HepG2 (cell line): Measurements from ENCODE around the gene LRP10. TPM values are rescaled to one million over a fixed set of nuclear protein-coding genes. Genes with fewer than 3 reads are reported as not detected.

ENCODE experiments used
- JUNB ChIP-seq: sonication (generic); formaldehyde crosslinking; IDR thresholded peaks from 2 replicates; pipeline ENCODE4 v1.8.0; 2022; ENCODE audit warnings: missing genetic modification reagents, mild to moderate bottlenecking, borderline replicate concordance
- MTF1 ChIP-seq: sonication (generic); formaldehyde crosslinking; IDR thresholded peaks from 2 replicates; pipeline ENCODE4 v1.5.0; 2020; ENCODE audit warnings: missing genetic modification reagents
- NFATC3 ChIP-seq: sonication (generic); formaldehyde crosslinking; IDR thresholded peaks from 2 replicates; pipeline ENCODE4 v1.5.1; 2020; ENCODE audit warnings: mild to moderate bottlenecking, missing genetic modification reagents
- NFIC ChIP-seq: IDR thresholded peaks from 2 replicates; pipeline ENCODE4 v1.6.1; 2012; ENCODE audit warnings: mild to moderate bottlenecking, low read length, inconsistent platforms
- SOX13 ChIP-seq, 3 experiments: fragments of 450-650 bp in 1 of 3; sonication (generic) in 1 of 3; formaldehyde crosslinking in 1 of 3; IDR thresholded peaks in 2 of 3; conservative IDR thresholded peaks in 1 of 3; 2 replicates each; pipeline versions ENCODE4 v1.5.0 to v1.6.1; 2016 to 2020; ENCODE audit warnings: antibody characterized with exemption in 1 of 3, mild to moderate bottlenecking in 1 of 3, missing compliant biosample characterization in 1 of 3, missing genetic modification reagents in 1 of 3, moderate library complexity in 1 of 3
- SRSF1 ChIP-seq: fragments of 200-400 bp; formaldehyde crosslinking; optimal IDR thresholded peaks from 2 replicates; pipeline ENCODE3; 2017; ENCODE audit warnings: mild to moderate bottlenecking, low read depth, low read length, moderate library complexity
- ZC3H13 ChIP-seq: sonication (generic); formaldehyde crosslinking; IDR thresholded peaks from 2 replicates; pipeline ENCODE4 v1.8.1; 2023; ENCODE audit warnings: mild to moderate bottlenecking, missing genetic modification reagents, moderate library complexity
- ZNF20 ChIP-seq: sonication (generic); formaldehyde crosslinking; IDR thresholded peaks from 2 replicates; pipeline ENCODE4 v1.4.0; 2020; ENCODE audit warnings: mild to moderate bottlenecking, moderate library complexity, missing genetic modification reagents
- ZNF333 ChIP-seq: sonication (generic); formaldehyde crosslinking; IDR thresholded peaks from 2 replicates; pipeline ENCODE4 v1.4.0; 2020; ENCODE audit warnings: mild to moderate bottlenecking, missing genetic modification reagents, borderline replicate concordance
- ZNF713 ChIP-seq: sonication (generic); formaldehyde crosslinking; IDR thresholded peaks from 2 replicates; pipeline ENCODE4 v1.4.0; 2020; ENCODE audit warnings: mild to moderate bottlenecking, missing genetic modification reagents
- ZSCAN20 ChIP-seq: sonication (generic); formaldehyde crosslinking; IDR thresholded peaks from 2 replicates; pipeline ENCODE4 v1.4.0; 2020; ENCODE audit warnings: missing genetic modification reagents, mild to moderate bottlenecking, borderline replicate concordance
- polyA plus RNA-seq, 8 experiments: library from polyadenylated mRNA; depleted of rRNA in 3 of 8; stranded (reverse) in 7 of 8; unstranded in 1 of 8; fragments of >200 nt; fragmentation: Illumina TruSeq in 4 of 8; extraction: Trizol in 4 of 8; gene quantifications; 2 replicates each; pipeline versions ENCODE4 v1.2.1 to v1.2.3, GENCODE V29; 2011 to 2016; ENCODE audit warnings: low read depth in 4 of 8, missing spikeins in 1 of 8, mixed read lengths in 1 of 8; ENCODE audit not compliant: insufficient read depth in 1 of 8
- total RNA-seq, 5 experiments: library from RNA; depleted of rRNA; stranded (reverse); fragments of >200 nt; fragmentation: Illumina TruSeq; extraction: Trizol; gene quantifications; 2 replicates each; pipeline ENCODE4 v1.2.3, GENCODE V29; 2016; ENCODE audit warnings: low read depth in 1 of 5
- TF ChIP-seq, protein P1 (sequence below): sonication (generic); formaldehyde crosslinking; IDR thresholded peaks from 2 replicates; pipeline ENCODE4 v1.5.0; 2020; ENCODE audit warnings: mild to moderate bottlenecking, missing genetic modification reagents, moderate library complexity
- TF ChIP-seq, protein P2 (sequence below): sonication (generic); formaldehyde crosslinking; IDR thresholded peaks from 2 replicates; pipeline ENCODE4 v1.8.0; 2022; ENCODE audit warnings: mild to moderate bottlenecking, missing genetic modification reagents, moderate library complexity
- TF ChIP-seq, protein P3 (sequence below): sonication (generic); formaldehyde crosslinking; IDR thresholded peaks from 2 replicates; pipeline ENCODE4 v1.8.0; 2022; ENCODE audit warnings: low read depth, missing genetic modification reagents
- TF ChIP-seq, protein P4 (sequence below): sonication (generic); formaldehyde crosslinking; IDR thresholded peaks from 2 replicates; pipeline ENCODE4 v1.5.1; 2020; ENCODE audit warnings: missing genetic modification reagents, mild to moderate bottlenecking, borderline replicate concordance
- TF ChIP-seq, protein P5 (sequence below): sonication (generic); formaldehyde crosslinking; conservative IDR thresholded peaks from 2 replicates; pipeline ENCODE4 v1.8.0; 2022; ENCODE audit warnings: missing genetic modification reagents
- TF ChIP-seq, protein P6 (sequence below): sonication (generic); formaldehyde crosslinking; IDR thresholded peaks from 2 replicates; pipeline ENCODE4 v1.8.0; 2022; ENCODE audit warnings: missing genetic modification reagents, low read depth, mild to moderate bottlenecking, borderline replicate concordance
- TF ChIP-seq, protein P7 (sequence below): IDR thresholded peaks from 2 replicates; pipeline ENCODE4 v1.6.1; 2018; ENCODE audit warnings: missing genetic modification reagents, mild to moderate bottlenecking, missing compliant biosample characterization

Gene LRP10
- total and polyA plus RNA-seq, 2 of the 13 experiments (the other 11 are each of a cell fraction or from before 2014, with no cell fraction given) = 16.9 to 45.2 TPM

DNA sequence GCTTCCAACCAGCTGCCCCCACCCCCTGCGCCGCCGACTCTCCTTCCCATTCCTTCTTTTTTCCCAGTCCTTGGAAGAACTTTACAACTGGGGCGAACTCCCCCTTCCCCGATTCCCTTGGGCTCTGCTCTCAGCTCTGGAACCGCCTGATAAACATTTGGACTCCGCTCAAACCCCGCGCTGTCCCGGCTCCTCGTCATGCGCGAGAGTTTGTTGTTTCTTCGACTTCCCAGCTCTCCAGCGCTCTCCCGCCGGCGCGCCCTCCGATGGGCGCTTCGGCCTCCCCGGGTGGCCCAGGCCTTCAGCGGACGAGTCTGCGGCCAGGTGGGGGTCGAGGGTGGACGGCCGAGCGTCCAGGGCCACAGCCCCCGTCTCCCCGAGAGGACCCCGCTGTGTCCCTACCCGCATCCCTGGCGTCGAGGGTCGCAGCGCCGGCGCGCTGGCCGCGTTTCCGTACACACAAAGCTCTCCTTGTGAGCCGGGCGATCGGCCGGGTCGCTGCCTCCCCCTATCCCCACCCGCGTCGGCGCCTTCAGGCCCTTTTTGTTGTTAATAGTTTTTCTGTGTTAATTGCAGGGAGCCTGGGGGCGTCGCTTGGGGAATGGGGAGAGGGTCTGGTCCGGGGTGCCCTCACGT lies 34.3 kb upstream of the LRP10 start (continued):
- TF ChIP-seq, protein P1, sequence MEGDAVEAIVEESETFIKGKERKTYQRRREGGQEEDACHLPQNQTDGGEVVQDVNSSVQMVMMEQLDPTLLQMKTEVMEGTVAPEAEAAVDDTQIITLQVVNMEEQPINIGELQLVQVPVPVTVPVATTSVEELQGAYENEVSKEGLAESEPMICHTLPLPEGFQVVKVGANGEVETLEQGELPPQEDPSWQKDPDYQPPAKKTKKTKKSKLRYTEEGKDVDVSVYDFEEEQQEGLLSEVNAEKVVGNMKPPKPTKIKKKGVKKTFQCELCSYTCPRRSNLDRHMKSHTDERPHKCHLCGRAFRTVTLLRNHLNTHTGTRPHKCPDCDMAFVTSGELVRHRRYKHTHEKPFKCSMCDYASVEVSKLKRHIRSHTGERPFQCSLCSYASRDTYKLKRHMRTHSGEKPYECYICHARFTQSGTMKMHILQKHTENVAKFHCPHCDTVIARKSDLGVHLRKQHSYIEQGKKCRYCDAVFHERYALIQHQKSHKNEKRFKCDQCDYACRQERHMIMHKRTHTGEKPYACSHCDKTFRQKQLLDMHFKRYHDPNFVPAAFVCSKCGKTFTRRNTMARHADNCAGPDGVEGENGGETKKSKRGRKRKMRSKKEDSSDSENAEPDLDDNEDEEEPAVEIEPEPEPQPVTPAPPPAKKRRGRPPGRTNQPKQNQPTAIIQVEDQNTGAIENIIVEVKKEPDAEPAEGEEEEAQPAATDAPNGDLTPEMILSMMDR (CRISPR knock-in tag) = peak; percentile 66
- TF ChIP-seq ZSCAN20 (CRISPR knock-in tag) = no peak; the same call in 1 of the 2 replicates
- 0 out of 2 replicates have a peak, but pooled peaks have one; percentile 43 for TF ChIP-seq ZNF20 (CRISPR knock-in tag)
- TF ChIP-seq SRSF1 = no peak
- TF ChIP-seq ZNF333 (CRISPR knock-in tag) = no peak
- TF ChIP-seq MTF1 (CRISPR knock-in tag) = 0 out of 2 replicates have a peak, but pooled peaks have one; percentile 70
- TF ChIP-seq, protein P2, sequence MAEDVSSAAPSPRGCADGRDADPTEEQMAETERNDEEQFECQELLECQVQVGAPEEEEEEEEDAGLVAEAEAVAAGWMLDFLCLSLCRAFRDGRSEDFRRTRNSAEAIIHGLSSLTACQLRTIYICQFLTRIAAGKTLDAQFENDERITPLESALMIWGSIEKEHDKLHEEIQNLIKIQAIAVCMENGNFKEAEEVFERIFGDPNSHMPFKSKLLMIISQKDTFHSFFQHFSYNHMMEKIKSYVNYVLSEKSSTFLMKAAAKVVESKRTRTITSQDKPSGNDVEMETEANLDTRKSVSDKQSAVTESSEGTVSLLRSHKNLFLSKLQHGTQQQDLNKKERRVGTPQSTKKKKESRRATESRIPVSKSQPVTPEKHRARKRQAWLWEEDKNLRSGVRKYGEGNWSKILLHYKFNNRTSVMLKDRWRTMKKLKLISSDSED (CRISPR knock-in tag) = 0 out of 2 replicates have a peak, but pooled peaks have one; percentile 68
- TF ChIP-seq, protein P3, sequence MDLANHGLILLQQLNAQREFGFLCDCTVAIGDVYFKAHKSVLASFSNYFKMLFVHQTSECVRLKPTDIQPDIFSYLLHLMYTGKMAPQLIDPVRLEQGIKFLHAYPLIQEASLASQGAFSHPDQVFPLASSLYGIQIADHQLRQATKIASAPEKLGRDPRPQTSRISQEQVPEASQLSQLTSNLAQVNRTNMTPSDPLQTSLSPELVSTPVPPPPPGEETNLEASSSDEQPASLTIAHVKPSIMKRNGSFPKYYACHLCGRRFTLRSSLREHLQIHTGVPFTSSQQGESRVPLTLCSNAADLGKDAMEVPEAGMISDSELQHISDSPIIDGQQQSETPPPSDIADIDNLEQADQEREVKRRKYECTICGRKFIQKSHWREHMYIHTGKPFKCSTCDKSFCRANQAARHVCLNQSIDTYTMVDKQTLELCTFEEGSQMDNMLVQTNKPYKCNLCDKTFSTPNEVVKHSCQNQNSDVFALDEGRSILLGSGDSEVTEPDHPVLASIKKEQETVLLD (CRISPR knock-in tag) = no peak
- TF ChIP-seq SOX13 (IDR thresholded peaks at IDR 0.05) = no peak
- peak in 1 of 2 experiments; percentile 22; a peak in 1 of 4 replicates for TF ChIP-seq SOX13 (CRISPR knock-in tag; conservative IDR thresholded peaks at IDR 0.05 in 1 of 2, IDR thresholded peaks at IDR 0.05 in 1 of 2)
- no peak for TF ChIP-seq NFIC
- TF ChIP-seq JUNB (CRISPR knock-in tag) = no peak
- no peak for TF ChIP-seq ZNF713 (CRISPR knock-in tag)
- peak; percentile 82; the same call in 1 of the 2 replicates for TF ChIP-seq NFATC3 (CRISPR knock-in tag)
- TF ChIP-seq ZC3H13 (CRISPR knock-in tag) = 0 out of 2 replicates have a peak, but pooled peaks have one; percentile 56
- TF ChIP-seq, protein P4, sequence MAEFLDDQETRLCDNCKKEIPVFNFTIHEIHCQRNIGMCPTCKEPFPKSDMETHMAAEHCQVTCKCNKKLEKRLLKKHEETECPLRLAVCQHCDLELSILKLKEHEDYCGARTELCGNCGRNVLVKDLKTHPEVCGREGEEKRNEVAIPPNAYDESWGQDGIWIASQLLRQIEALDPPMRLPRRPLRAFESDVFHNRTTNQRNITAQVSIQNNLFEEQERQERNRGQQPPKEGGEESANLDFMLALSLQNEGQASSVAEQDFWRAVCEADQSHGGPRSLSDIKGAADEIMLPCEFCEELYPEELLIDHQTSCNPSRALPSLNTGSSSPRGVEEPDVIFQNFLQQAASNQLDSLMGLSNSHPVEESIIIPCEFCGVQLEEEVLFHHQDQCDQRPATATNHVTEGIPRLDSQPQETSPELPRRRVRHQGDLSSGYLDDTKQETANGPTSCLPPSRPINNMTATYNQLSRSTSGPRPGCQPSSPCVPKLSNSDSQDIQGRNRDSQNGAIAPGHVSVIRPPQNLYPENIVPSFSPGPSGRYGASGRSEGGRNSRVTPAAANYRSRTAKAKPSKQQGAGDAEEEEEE (CRISPR knock-in tag) = no peak
- TF ChIP-seq, protein P5, sequence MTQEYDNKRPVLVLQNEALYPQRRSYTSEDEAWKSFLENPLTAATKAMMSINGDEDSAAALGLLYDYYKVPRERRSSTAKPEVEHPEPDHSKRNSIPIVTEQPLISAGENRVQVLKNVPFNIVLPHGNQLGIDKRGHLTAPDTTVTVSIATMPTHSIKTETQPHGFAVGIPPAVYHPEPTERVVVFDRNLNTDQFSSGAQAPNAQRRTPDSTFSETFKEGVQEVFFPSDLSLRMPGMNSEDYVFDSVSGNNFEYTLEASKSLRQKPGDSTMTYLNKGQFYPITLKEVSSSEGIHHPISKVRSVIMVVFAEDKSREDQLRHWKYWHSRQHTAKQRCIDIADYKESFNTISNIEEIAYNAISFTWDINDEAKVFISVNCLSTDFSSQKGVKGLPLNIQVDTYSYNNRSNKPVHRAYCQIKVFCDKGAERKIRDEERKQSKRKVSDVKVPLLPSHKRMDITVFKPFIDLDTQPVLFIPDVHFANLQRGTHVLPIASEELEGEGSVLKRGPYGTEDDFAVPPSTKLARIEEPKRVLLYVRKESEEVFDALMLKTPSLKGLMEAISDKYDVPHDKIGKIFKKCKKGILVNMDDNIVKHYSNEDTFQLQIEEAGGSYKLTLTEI (CRISPR knock-in tag) = no peak
- TF ChIP-seq, protein P6, sequence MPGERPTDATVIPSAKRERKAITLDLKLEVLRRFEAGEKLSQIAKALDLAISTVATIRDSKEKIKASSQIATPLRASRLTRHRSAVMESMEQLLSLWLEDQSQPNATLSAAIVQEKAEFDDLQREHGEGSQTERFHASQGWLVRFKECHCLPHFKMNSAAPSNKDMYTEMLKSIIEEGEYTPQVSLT (CRISPR knock-in tag) = no peak
- TF ChIP-seq, protein P7, sequence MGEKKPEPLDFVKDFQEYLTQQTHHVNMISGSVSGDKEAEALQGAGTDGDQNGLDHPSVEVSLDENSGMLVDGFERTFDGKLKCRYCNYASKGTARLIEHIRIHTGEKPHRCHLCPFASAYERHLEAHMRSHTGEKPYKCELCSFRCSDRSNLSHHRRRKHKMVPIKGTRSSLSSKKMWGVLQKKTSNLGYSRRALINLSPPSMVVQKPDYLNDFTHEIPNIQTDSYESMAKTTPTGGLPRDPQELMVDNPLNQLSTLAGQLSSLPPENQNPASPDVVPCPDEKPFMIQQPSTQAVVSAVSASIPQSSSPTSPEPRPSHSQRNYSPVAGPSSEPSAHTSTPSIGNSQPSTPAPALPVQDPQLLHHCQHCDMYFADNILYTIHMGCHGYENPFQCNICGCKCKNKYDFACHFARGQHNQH (CRISPR knock-in tag) = no peak
